Stimulated activated CD4-positive, alpha-beta T cell treated with anti-CD3 and anti-CD28 coated beads, Interleukin-2, amount 100 ng/mL, for 48 hours (primary cell): ENCODE data around the gene GNAI3.

ENCODE experiments used
- DNase-seq, 2 donors: peaks; one replicate each; pipeline ENCODE4 v3.0.0-alpha.2; 2020

The GNAI3 gene

DNA sequence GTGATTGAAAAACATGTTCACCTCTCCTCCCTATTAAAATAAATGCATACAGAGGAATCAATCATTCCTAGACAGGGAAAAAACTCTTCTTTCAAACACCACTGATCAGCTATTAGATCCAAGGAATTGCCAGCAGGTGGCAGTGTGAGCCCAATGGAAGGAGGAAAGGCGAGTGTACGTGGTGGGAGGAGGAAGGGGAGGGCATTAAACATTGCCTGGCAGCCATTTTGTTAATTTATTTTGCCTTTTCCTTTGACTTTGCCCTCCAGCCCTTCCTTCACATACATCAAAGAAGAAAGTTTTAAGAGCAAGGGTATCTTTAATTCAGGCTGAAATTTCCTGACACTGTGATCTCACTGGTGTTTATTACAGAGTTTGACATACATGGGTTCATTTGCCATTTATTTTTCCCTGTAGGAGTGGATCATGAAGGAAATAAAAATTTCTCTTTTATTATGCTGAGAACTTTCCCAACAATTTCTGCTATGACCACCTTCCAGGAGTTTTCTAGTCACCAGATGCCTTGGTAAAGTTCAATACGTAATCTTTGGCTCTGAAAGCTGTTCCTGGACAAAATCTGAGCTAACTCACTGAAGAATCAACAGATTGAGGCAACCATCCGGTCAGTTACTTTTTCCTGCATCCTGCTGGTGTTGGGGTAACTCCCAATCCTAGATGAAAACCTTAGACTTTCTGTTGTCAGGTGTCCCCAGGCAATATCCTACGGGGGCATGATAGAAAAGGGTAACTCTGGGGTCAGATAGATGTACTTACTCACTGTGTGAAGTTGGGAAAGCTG is 1.9 kb upstream of the GNAI3 start:
- DNase-seq = peak; percentile 86 to 94

- DNase-seq = no peak
Measured at GRCh38 chr1:109547463-109548320, 723 bp upstream of the GNAI3 start.

DNA sequence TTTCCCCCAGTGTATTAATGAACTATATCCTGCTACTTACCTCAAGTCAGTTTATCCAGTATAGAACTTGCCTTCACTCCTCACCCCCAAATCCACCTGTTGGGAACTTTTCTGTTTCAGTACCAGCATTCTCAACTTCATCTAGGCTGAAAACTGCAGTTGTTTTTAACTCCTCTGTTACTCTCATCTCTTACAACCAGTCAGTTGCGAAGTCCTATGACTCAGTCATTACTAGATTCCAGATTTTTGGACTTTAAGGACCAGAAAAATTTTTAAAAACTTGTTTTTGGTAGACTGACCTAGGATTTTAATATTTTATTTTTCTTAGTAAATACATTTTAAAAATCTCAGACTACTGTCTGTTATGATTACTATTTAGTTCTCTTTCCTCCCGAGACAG is 8.1 kb downstream of the GNAI3 start:
- DNase-seq = no peak

DNA sequence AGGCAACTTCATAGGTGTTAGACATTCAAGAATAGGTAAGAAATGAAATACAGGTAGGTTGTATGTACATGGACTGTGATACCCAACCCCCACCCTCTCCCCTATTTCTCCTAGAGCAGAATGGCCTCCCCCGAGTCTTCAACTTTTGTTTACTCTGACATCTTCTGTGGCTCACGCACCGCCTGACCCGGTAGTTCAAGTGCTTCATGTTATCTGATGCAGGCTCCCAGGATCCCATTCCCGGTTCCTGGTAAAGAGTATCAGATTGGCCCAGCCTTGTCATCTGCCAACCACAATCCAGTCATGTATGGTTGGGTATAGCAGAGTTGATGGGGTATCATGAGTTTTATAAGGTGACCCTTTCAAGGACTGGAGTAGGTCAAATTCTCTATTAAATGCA is 9.1 kb downstream of the GNAI3 start:
- DNase-seq = no peak

DNA sequence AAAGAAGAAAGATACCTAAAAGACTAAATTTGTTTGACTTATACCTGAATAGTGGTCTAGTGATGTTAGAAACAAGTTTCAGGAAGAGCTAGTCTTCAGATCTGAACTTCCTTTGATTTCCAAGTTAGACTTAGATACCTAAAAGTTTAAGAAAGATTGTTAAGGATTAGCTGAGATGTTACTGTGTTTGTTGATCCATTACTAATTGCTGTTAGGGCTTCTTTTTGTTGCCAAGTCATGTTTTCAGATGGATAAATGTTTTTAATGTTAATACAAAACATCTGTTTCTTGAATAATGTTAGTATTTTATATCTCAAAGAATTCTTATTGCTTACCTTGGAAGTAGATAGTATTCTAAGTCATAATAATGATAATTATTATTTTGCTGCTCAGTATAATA is 11.6 kb downstream of the GNAI3 start:
- no peak for DNase-seq

DNA sequence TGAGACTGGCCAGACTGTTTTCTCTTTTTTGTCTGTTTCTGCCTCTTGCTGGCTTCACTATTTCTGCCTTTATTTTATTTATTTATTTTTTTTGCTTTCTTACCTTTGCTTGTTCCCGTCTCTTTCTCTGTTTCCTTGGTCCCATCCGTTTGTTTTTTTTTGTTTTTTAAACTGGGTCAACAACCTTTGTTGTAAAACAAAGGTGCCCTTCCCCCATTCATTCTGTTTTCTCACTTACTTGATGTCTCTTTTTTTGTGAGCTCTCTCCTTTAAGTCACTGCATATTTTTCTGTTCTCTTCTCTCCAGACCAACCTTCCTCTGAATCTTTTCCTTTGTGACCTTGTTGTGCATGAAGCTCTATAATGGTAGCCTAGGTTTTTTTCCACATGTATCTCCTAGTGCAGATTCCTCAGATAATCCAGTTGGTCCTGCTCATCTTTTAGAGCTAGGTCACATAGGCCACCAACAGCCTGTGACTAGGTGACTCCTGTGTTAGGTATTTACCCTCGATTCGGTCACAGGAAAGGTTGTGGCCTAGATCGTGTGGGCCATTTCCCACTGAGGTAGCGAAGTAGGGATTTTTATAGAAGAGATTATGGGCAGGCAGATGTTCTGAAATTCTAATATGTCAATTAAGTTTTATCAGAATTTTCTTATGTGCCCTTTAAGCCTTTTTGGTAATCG is 15.9 kb downstream of the GNAI3 start:
- no peak for DNase-seq

- no peak for DNase-seq
Measured at GRCh38 chr1:109565241-109565640, 16.8 kb downstream of the GNAI3 start.

DNA sequence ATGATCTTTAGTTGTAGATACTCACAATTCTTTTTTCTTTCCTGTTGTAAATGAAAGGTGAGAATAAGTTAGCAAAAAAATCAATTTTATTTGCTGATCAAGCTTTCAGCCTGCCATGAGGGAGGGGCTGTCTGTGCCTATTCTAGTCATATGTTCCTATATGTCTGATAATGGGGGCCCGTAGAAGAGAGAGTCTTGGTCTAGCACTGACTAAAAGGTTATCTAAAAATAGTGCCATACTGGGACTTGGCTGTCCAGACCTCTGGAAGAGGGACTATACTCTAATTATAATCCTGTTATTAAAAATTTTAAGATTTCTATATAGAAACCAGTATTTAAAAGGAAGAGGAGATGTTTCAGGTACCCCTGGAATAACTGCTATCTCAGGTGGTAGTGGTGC is 18.6 kb downstream of the GNAI3 start:
- no peak for DNase-seq

GRCh38 chr1:109567877-109568672 is 19.7 kb downstream of the GNAI3 start:
- no peak for DNase-seq

DNA sequence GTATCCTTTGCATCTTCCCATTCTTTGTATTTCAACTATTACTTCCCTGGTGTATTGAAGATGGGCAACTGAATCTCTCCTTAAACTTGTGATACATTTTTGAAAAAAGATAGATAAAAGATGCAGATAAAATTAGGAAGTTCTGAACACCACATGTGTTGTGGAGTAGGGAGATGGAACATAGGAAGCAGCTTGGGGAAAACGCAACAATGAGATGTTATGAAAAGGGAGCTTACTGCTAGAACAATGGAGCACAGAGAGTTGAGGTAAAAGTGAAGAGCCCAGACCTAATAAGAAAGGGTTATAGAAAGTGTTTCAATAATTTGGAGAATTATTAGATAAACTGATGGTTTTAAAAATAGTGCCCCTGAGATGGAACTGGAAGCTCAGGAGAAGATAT is 20.9 kb downstream of the GNAI3 start:
- DNase-seq = no peak

DNA sequence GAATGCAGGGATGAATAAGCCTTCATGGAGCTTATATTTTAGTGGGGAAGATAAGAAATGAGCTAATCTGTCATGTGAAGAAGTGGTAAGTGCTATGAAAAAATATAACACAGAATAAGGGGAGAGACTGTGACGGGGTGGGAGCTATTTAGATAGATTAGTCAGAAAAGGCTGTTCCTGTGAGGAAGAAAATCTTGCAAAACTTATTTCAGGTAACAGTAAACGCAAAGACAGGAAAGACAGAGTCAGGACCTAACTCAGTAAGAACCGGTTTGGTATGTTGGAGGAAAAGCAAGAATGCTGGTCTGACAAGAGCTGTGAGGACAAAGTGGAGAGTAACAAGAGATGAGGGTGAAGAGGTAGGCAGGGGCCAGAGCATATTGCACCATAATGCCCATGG is 22.0 kb downstream of the GNAI3 start:
- no peak for DNase-seq

GRCh38 chr1:109573785-109574184 is 25.4 kb downstream of the GNAI3 start:
- no peak for DNase-seq

- no peak for DNase-seq
Measured at GRCh38 chr1:109578947-109579443, 30.6 kb downstream of the GNAI3 start.

DNA sequence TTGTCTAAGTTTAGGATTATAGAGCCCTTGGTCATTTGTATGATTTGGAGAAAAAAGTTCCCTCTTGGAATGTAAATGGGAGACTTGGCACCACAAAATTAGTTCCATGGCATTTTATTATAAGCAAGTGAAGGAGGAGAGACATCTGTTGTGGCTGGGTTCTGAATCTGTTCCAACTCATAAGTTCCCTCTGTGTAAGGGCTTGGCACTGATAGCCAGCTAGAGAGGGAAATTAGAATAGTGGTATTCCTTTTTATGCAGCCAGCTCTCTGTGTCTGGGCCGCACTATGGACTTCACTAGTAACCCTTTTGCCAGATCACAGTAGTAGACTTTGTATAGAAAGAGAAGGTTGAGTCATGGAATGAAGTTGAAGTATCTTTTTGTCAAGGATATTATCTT is 31.1 kb downstream of the GNAI3 start:
- DNase-seq = no peak

DNA sequence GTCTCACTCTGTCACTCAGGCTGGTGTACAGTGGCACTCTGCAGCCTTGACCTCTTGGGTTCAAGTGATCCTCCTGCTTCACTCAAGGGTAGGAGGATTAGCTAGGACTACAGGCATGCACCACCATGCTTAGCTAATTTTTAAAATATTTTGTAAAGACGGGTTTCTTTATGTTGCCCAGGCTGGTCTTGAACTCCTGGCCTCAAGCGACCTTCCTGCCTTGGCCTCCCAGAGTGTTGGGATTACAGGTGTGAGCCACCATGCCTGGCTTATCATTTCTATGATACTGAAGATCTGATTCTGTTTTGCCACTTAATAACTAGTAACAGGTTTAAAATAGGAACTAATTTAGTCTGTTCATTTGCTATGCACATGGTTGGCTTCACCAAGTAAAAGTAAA is 33.6 kb downstream of the GNAI3 start:
- no peak for DNase-seq

GRCh38 chr1:109584766-109585165 is 36.4 kb downstream of the GNAI3 start:
- no peak for DNase-seq

DNA sequence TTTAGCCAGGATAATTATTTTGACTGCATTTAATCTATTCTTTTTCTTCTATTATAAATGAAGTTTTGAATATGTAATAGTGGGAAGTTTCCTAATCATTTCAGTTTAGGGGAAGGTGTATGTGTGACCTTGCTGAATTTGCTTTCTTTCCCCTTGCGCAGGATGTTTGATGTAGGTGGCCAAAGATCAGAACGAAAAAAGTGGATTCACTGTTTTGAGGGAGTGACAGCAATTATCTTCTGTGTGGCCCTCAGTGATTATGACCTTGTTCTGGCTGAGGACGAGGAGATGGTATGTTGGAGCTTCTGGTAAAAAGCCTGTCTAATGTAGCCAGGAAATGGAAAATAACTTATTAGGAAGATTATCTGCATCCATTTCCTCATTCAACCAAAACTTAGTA is 37.6 kb downstream of the GNAI3 start:
- DNase-seq = no peak

GRCh38 chr1:109589177-109589576 is 40.8 kb downstream of the GNAI3 start:
- DNase-seq = no peak

GRCh38 chr1:109589679-109590078 is 41.3 kb downstream of the GNAI3 start:
- no peak for DNase-seq

GRCh38 chr1:109592916-109593315 is 44.5 kb downstream of the GNAI3 start:
- DNase-seq = no peak

GRCh38 chr1:109595531-109595930 is 47.1 kb downstream of the GNAI3 start:
- DNase-seq = no peak

DNA sequence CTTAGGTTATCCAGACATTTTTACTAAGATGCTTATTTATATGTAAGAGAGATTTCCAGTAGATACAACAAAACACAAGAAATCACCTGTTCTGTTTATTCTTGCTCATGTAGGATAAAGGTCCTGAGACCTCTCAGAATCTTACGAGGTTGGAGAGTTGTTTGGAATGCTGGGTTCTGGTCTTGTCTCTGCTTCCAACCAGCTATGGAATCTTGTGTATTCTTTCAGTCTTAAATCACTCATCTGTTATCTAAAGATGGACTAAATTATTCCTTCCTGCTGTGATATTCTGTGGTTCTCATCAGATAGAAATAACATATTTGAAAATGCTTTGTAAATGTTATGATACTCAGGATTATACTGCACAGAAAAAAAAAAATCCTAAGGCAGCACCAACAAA is 49.7 kb downstream of the GNAI3 start:
- DNase-seq = no peak

- DNase-seq = no peak
Measured at GRCh38 chr1:109598655-109599054, 50.2 kb downstream of the GNAI3 start.
